ENCODE measurements around the gene RBM24.

The RBM24 gene

DNA sequence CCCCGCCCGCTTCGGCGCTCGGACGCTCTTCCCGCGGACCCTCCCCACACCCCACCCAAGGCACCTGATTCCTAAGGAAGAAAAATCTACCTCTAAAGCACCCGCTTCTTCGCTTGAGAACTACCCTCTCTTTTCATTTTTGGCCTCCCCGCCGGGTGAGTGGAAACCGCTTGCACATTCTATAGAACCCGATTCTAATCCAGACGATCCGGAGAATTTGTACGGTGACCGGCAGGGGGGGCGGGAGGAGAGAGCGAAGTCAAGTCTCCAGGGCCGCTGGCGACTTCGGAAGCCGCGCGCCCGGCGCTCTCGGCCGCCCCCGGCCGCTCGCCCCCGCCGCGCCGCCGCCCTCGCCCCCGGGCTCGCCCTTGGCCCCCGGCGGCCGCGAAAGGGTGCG, at the start of gene RBM24:
Gene RBM24, plus strand, starts transcription at position 262 of the 397 bp plus-strand sequence. CDS start 221 bp downstream, outside the sequence.
- DNase-seq (no peak), ATAC-seq (replicated peaks) (peak; percentile 52 to 56)
- peaks cover 0 to 2% of the 10 kb centered on the region in 2 donors for H3K36me3 Mint-ChIP-seq
- peak within 1 kb of the TSS; percentile 59 for H3K27ac Mint-ChIP-seq
- H3K4me1 Mint-ChIP-seq, result peaks cover 9 to 21% of the 10 kb centered on the region in 2 donors
- H3K4me3 Mint-ChIP-seq, result peak within 1 kb of the TSS; percentile 77 to 83
- H3K27me3 Mint-ChIP-seq, result peaks cover 59 to 72% of the 10 kb centered on the region in 2 donors
- H3K9me3 Mint-ChIP-seq, result no peaks in the 10 kb centered on the region

DNA sequence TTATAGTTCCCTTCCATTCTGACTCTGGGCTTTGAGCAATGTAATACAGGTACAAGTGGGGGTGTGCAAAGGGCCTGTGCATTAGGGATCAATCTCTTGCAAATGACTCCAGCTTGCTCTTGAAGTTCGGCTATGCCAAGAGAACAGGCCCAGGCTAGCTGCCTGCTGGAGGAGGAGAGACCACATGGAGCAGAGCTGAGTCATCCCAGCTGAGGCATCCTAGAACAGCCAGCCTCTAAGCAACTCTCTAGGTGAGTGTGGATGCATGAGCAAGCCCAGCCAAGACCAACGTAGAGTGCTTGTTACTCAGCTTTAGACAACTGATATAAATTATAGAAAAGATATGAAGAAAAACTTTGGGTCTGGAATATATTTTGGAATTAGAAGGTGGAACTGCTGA, 47.6 kb upstream of the RBM24 start:
- no peaks in the 10 kb centered on the region for H3K36me3 Mint-ChIP-seq
- H3K27ac Mint-ChIP-seq, result no peak overlapping the region
- DNase-seq (no peak), ATAC-seq (replicated peaks) (no peak)
- no peaks in the 10 kb centered on the region for H3K4me1 Mint-ChIP-seq
- no peak overlapping the region for H3K4me3 Mint-ChIP-seq
- no peaks in the 10 kb centered on the region for H3K27me3 Mint-ChIP-seq
- H3K9me3 Mint-ChIP-seq, result peaks cover 4 to 6% of the 10 kb centered on the region in 2 donors

DNA sequence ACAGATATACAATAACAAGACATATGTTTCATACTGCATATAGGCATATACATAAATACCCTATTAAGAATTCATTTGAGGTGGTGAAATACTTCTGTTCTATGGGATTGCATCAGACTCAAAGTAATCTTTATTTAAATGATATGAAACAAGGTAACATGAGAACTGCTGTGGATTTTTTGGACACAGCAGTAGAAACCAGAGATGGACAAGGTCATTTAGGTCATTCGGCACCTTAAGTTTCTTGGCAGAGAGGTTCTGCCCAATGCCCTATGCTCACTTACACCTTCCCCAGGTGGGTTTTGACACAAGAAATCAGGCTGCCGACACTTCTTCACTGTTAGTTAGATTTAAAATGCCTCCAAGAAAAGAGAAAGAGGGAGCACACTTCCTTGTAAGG, 43.9 kb upstream of the RBM24 start:
- Mint-ChIP-seq H3K27ac (no peak overlapping the region), H3K27me3 (no peaks in the 10 kb centered on the region), H3K4me1 (no peaks in the 10 kb centered on the region), H3K36me3 (no peaks in the 10 kb centered on the region), H3K4me3 (no peak overlapping the region), H3K9me3 (peaks cover 4 to 6% of the 10 kb centered on the region in 2 donors)
- ATAC-seq (replicated peaks) (no peak), DNase-seq (no peak)

DNA sequence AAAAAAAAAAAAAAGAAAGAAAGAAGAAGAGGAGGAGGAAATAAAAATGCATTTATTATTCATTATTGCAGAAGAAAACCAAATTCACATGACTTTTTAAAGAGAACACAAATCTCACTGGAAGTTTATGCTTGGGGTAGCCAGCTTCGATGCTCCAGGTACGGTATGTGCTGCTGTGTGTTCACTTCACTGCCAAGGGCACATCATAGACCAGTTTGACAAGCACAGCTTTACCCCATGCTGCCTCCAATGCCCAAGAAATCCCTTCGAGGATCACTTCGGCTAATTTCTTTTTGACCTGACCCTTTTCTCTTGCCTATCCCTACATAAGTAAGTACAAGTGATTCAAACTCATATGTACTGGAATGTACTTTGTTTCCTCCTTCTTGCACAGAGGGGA, 41.9 kb upstream of the RBM24 start:
- no peaks in the 10 kb centered on the region for H3K36me3 Mint-ChIP-seq
- DNase-seq, result no peak
- H3K9me3 Mint-ChIP-seq, result peaks cover 4% of the 10 kb centered on the region in 2 donors
- H3K4me3 Mint-ChIP-seq, result no peak overlapping the region
- ATAC-seq (replicated peaks), result no peak
- no peak overlapping the region for H3K27ac Mint-ChIP-seq
- H3K4me1 Mint-ChIP-seq, result no peaks in the 10 kb centered on the region
- no peaks in the 10 kb centered on the region for H3K27me3 Mint-ChIP-seq

DNA sequence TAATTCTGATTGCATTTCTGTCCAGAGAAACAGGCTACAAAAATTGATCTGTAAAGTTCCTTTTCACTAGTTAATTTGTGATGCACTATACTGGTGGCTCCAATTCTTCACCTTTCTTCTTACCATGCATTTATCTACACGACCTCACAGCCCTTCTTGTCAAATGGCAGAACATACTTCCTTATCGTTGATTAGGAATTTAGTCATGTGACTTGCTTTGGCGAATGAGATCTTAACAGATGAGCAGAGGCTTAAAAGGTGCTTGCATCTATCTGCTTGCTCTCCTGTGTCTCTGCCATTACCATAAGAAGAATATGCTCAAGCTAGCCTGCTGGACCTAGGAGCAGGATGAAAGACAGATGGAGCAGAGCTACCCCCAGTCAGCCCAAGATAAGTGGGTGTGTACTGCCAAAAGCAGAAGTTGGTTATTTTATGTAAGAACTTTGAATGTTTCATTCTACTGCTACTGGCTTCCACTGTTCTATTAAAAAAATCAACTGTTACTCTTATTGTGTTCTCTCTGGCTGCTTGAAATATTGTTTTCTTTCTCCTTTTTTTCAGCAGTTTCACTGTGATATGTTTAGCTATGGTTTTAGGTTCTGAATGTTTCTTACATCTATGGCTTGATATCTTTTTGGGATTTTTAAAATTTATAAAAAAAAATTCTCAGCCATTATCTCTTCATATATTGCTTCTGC, 40.2 kb upstream of the RBM24 start:
- Mint-ChIP-seq H3K4me1 (no peaks in the 10 kb centered on the region), H3K9me3 (peaks cover 4 to 10% of the 10 kb centered on the region in 2 donors), H3K27me3 (no peaks in the 10 kb centered on the region), H3K27ac (no peak overlapping the region), H3K36me3 (no peaks in the 10 kb centered on the region), H3K4me3 (no peak overlapping the region)
- ATAC-seq (replicated peaks), result no peak
- DNase-seq, result no peak

DNA sequence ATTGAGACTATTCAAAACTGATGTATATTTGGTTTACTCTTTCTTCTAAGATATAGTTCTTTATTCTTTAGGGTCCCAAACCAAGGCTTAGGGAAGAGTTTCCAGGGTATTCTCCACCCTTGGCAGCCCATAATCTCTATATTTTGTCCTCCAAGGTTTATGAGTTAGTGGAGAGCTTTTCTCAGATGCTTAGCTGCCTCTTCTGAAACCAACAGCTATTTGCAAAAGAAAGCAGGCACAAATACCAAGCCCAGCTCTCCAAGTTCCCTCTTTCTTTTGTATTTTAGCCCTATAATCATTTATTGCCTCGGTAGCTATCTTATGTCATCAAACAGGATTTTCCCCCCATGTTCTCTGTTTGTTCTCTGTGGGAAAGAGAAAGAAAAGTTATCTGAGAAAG, 39.1 kb upstream of the RBM24 start:
- DNase-seq (no peak), ATAC-seq (replicated peaks) (no peak)
- Mint-ChIP-seq H3K4me3 (no peak overlapping the region), H3K27ac (no peak overlapping the region), H3K4me1 (no peaks in the 10 kb centered on the region), H3K9me3 (peaks cover 5 to 10% of the 10 kb centered on the region in 2 donors), H3K27me3 (no peaks in the 10 kb centered on the region), H3K36me3 (no peaks in the 10 kb centered on the region)

DNA sequence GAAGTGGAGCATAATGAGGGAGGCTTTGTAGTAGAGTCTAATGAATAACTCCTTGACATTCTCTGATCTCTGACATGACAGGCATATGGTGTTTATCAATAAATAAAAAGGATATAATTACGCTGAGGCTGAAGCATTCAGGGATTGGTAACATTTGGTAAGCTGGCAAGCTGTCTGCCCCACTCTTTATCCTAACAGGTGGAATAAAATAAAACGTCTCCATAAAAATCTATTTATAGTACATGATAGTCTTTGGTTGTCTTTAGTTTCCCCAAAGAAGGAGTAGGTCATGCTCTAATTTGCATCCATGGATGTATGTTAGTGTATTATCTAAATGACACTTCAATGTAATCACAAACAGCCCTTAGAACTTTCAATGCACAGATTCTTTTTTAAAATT, 30.9 kb upstream of the RBM24 start:
- peaks cover 9 to 14% of the 10 kb centered on the region in 2 donors for H3K27me3 Mint-ChIP-seq
- H3K27ac Mint-ChIP-seq, result no peak overlapping the region
- H3K4me3 Mint-ChIP-seq, result no peak overlapping the region
- no peaks in the 10 kb centered on the region for H3K4me1 Mint-ChIP-seq
- DNase-seq (no peak), ATAC-seq (replicated peaks) (no peak)
- peaks cover 0 to 3% of the 10 kb centered on the region in 2 donors for H3K9me3 Mint-ChIP-seq
- H3K36me3 Mint-ChIP-seq, result no peaks in the 10 kb centered on the region

DNA sequence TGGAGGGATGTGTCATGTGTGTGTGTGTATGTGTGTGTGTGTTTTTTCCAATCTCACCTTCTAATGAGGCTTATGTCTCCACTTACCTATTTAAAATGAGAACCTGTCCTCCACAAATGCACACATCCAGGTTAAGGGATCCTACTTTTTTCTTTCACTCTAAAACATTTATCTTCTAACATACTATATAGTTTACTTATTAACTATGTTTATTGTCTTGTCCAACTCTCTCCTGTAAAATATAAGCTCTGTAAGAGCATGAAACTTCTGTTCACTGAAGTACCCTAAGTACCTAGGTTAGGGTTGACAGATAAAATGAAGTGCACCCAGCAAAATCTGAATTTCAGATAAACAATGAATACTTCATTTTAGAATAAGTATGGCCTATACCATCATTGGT, 29.2 kb upstream of the RBM24 start:
- Mint-ChIP-seq H3K27me3 (peaks cover 9 to 14% of the 10 kb centered on the region in 2 donors), H3K36me3 (no peaks in the 10 kb centered on the region), H3K9me3 (no peaks in the 10 kb centered on the region), H3K4me1 (no peaks in the 10 kb centered on the region), H3K4me3 (no peak overlapping the region), H3K27ac (no peak overlapping the region)
- no peak for ATAC-seq (replicated peaks)
- DNase-seq, result no peak

DNA sequence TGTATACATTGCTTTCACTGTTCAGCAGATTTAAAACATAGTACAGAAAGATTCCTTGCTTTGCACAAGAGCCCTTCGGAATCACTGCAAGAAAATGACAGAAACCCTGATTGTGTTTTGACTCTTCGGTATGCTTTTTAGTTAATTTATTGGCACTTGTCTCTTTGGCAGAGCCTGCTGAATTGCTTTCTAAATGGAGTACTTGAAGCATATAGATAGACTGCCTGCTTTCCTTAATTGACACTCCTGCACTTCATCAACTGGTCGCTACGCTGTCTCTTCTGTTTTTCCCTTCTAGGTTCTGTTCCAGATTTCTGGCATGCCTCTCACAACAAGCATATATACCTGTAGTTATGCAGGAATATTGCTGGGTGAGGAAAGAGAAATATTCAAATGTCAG, 22.4 kb upstream of the RBM24 start:
- ATAC-seq (replicated peaks), result no peak
- DNase-seq, result no peak
- Mint-ChIP-seq H3K4me1 (no peaks in the 10 kb centered on the region), H3K27ac (no peak overlapping the region), H3K27me3 (no peaks in the 10 kb centered on the region), H3K36me3 (no peaks in the 10 kb centered on the region), H3K9me3 (no peaks in the 10 kb centered on the region), H3K4me3 (no peak overlapping the region)

DNA sequence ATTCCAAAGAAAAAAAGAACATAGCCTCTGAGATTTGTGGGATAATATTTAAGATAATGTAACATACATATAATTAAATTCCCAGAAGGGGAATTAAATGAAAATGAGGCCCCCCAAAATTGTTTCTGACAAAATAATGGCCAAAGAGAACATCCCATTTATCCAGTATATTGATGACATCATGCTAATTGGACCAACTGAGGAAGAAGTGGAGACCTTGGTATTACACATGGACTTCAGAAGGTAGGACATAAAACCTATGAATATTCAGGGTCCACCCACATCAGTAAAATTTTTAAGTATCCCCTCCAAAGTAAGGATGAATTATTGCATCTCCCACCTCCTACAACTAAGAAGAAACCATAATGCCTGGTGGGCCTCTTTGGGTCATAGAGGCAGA, 15.6 kb upstream of the RBM24 start:
- no peak for ATAC-seq (replicated peaks)
- H3K27me3 Mint-ChIP-seq, result peaks cover 0 to 4% of the 10 kb centered on the region in 2 donors
- H3K9me3 Mint-ChIP-seq, result no peaks in the 10 kb centered on the region
- no peak overlapping the region for H3K4me3 Mint-ChIP-seq
- H3K36me3 Mint-ChIP-seq, result no peaks in the 10 kb centered on the region
- no peaks in the 10 kb centered on the region for H3K4me1 Mint-ChIP-seq
- no peak overlapping the region for H3K27ac Mint-ChIP-seq
- DNase-seq, result no peak

DNA sequence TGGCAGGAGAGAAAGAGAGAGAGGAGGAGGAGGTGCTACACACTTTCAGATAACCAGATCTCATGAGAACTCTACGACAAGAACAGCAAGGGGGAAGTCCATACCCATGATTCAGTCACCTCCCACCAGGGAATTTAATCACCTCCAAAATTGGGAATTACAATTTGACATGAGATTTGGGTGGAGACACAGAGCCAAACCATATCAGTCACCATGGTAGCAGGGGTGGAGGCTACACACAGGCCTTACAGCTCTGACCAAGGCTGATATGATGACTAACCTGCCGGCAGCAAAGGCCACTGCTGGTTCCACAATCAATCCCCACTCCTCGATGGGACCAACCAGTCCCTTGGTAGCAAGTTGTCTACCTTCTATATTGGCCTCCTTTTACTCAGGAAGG, 13.6 kb upstream of the RBM24 start:
- Mint-ChIP-seq H3K27ac (no peak overlapping the region), H3K4me1 (no peaks in the 10 kb centered on the region), H3K36me3 (no peaks in the 10 kb centered on the region), H3K9me3 (no peaks in the 10 kb centered on the region), H3K27me3 (peaks cover 0 to 4% of the 10 kb centered on the region in 2 donors), H3K4me3 (no peak overlapping the region)
- DNase-seq (no peak), ATAC-seq (replicated peaks) (no peak)

DNA sequence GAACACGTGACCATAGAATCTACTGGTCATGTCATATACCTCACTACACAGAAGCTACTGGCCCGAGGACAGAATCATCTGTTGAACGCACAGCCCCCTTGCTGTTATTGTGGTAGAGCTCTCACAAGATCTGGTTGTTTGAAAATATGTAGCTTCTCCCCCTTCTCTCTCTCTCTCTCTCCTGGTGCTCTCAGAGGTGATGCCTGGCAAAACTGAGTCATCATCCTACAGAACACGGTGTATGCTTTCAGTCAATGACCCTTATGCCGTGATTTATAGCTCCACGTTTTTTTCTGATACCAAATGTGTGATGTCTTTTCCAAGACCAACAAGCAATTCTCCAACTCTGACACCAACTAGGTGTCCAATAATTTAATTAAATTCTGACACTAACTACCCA, 13.0 kb upstream of the RBM24 start:
- no peak overlapping the region for H3K27ac Mint-ChIP-seq
- no peak for DNase-seq

DNA sequence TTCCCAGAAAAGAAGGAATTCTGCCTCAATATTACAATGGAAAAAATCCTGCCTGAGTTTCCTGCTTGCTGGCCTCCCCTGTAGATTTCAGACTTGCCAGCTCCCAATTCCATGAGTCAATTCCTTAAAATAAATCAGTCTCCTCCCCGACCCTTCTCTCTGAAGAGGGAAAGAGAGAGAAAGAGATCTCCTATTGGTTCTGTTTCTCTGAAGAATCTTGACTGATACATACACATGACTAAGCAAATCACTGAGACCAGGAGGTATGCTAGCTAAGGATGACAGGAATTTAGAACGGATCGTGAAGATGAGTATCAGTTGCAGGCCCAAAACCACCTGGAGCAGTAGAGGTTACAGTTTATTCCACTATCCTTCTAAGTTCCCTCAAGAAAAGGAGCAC, 11.3 kb upstream of the RBM24 start:
- no peak overlapping the region for H3K27ac Mint-ChIP-seq
- H3K4me3 Mint-ChIP-seq, result no peak overlapping the region
- no peaks in the 10 kb centered on the region for H3K36me3 Mint-ChIP-seq
- no peaks in the 10 kb centered on the region for H3K4me1 Mint-ChIP-seq
- peaks cover 0 to 3% of the 10 kb centered on the region in 2 donors for H3K9me3 Mint-ChIP-seq
- peaks cover 6 to 20% of the 10 kb centered on the region in 2 donors for H3K27me3 Mint-ChIP-seq
- ATAC-seq (replicated peaks), result no peak
- no peak for DNase-seq

More for the DNA sequence above, 13.0 kb upstream of the RBM24 start:
- Mint-ChIP-seq H3K27me3 (peaks cover 0 to 5% of the 10 kb centered on the region in 2 donors), H3K4me1 (no peaks in the 10 kb centered on the region), H3K36me3 (no peaks in the 10 kb centered on the region), H3K9me3 (no peaks in the 10 kb centered on the region), H3K4me3 (no peak overlapping the region)
- ATAC-seq (replicated peaks), result no peak

DNA sequence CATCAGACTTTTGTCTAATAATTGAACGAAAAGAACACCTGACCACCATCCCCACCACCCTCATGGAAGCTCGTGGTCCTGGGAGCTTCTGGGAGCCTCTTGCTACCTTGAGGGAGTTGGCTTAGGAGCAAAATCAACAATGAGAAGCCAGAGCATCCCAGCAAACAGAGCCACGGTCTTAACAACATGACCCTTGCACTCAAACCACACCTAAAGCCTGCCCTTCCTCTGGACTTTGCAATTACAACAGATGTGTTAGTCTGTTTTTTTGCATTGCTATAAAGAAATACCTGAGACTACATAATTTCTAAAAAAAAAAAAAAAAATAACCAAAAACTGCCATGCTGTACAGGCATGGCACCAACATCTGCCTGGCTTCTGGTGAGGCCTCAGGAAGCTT, 9.5 kb upstream of the RBM24 start:
- H3K9me3 Mint-ChIP-seq, result peaks cover 0 to 3% of the 10 kb centered on the region in 2 donors
- no peaks in the 10 kb centered on the region for H3K4me1 Mint-ChIP-seq
- peaks cover 15 to 22% of the 10 kb centered on the region in 2 donors for H3K27me3 Mint-ChIP-seq
- no peaks in the 10 kb centered on the region for H3K36me3 Mint-ChIP-seq
- no peak overlapping the region for H3K27ac Mint-ChIP-seq
- no peak for ATAC-seq (replicated peaks)
- H3K4me3 Mint-ChIP-seq, result no peak overlapping the region
- DNase-seq, result no peak

DNA sequence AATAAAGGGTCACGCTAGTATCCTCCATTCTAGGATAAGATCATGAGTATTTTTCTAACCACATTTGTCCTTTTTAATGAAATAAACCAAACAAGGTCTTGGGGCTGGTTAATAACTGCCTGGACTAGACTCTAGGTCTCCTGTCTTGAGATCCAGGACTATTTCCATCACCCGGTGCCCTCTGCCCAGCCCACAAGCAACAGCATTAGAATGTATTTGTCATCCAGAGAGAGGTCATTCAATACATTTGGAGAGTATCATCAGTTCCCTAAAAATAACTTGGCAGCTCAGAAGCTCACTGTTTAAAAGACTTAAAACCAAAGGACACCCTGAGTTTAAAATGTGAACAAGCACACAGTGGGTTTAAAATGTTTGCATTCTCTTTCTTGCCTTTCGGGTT, 4.4 kb upstream of the RBM24 start:
- Mint-ChIP-seq H3K9me3 (peaks cover 0 to 3% of the 10 kb centered on the region in 2 donors), H3K4me1 (peaks cover 5 to 15% of the 10 kb centered on the region in 2 donors), H3K27ac (no peak overlapping the region), H3K4me3 (no peak overlapping the region), H3K27me3 (peaks cover 45 to 56% of the 10 kb centered on the region in 2 donors), H3K36me3 (no peaks in the 10 kb centered on the region)
- DNase-seq (no peak), ATAC-seq (replicated peaks) (no peak)

Data from stimulated activated naive B cell treated with anti-CD40 and anti-IgM and Interleukin-4, amounts not matched to agents 10 μg/mL and 1 μg/mL and 100 μg/mL, for 72 hours (primary cell).